HG03354 (cell line): ENCODE results near the gene FAM193A.

ENCODE experiments used
- ATAC-seq: cut with Tn5 transposase; IDR thresholded peaks from one replicate; pipeline ENCODE4 v1.9.1; 2021; ENCODE audit warnings: mild to moderate bottlenecking; ENCODE audit not compliant: unreplicated experiment, poor library complexity, severe bottlenecking

Gene FAM193A

GRCh38 chr4:2742081-2742822 is 205.8 kb downstream of the FAM193A start:
- ATAC-seq, result no peak

- ATAC-seq, result no peak
Observed at GRCh38 chr4:2742823-2743517, 206.5 kb downstream of the FAM193A start.

GRCh38 chr4:2743518-2744445 is 207.3 kb downstream of the FAM193A start:
- ATAC-seq, result no peak

- no peak for ATAC-seq
Observed at GRCh38 chr4:2744576-2745270, 208.3 kb downstream of the FAM193A start.

GRCh38 chr4:2745516-2745915 is 209.1 kb downstream of the FAM193A start:
- ATAC-seq, result no peak

- peak; percentile 91 for ATAC-seq
Observed at GRCh38 chr4:2745981-2746806, 209.7 kb downstream of the FAM193A start.

GRCh38 chr4:2746891-2747695 is 210.6 kb downstream of the FAM193A start:
- ATAC-seq, result no peak

GRCh38 chr4:2750719-2751605 is 214.5 kb downstream of the FAM193A start:
- ATAC-seq, result no peak

- no peak for ATAC-seq
Observed at GRCh38 chr4:2753436-2753835, 217.0 kb downstream of the FAM193A start.

GRCh38 chr4:2754848-2755819 is 218.7 kb downstream of the FAM193A start:
- no peak for ATAC-seq

- peak; percentile 68 for ATAC-seq
Observed at GRCh38 chr4:2755821-2756690, 219.6 kb downstream of the FAM193A start, which contains the start of gene TNIP2. TSS of gene TNIP2 (minus strand) at chr4:2756336. CDS start at chr4:2756289, 47 bp downstream.

- no peak for ATAC-seq
Observed at GRCh38 chr4:2756691-2757350, 220.4 kb downstream of the FAM193A start.

- ATAC-seq, result no peak
Observed at GRCh38 chr4:2757426-2757825, 221.0 kb downstream of the FAM193A start.

- ATAC-seq, result no peak
Observed at GRCh38 chr4:2761035-2761923, 224.8 kb downstream of the FAM193A start.
